ENCODE measurements around the gene NUDT16L1.
A peak's percentile ranks its signal among the peaks of the same experiment; 100 is the strongest.
"Not testable (repeated sequence)": the region's sequence is repeated elsewhere in the genome, so short reads cannot be mapped to it uniquely, and the experiment has no call there.

The NUDT16L1 gene

GRCh38 chr16:4693296-4693955, at the start of gene NUDT16L1:
Gene NUDT16L1 (plus strand): TSS chr16:4693562. CDS start chr16:4693727, 165 bp downstream.
- DNase-seq, result peak; percentile 95

- no peak for DNase-seq
These were observed 46.4 kb upstream of the NUDT16L1 start for GRCh38 chr16:4646773-4647643.

DNA sequence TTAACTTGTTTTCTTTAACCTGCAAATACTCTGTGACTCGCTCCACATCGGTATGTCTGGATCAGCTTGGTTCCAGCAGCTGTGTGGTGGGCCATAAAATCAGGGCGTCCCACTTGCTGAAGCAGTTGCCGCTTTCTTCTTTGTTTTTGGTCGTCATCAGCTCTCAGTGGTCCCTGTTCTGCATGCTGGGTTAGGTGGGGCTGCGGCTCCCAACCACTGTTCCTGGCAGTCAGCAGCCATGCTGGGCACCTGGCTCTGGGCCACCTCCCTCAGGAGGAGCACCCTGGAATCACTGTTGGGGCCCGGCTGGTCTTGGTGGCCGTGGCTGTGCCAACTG, 45.8 kb upstream of the NUDT16L1 start:
- DNase-seq, result no peak

GRCh38 chr16:4648917-4649316, 44.4 kb upstream of the NUDT16L1 start:
- DNase-seq, result no peak

GRCh38 chr16:4649744-4650442, 43.5 kb upstream of the NUDT16L1 start:
- no peak for DNase-seq

- not testable (repeated sequence) for DNase-seq
These were observed 42.8 kb upstream of the NUDT16L1 start for GRCh38 chr16:4650443-4651074.

- DNase-seq, result no peak
These were observed 41.5 kb upstream of the NUDT16L1 start for GRCh38 chr16:4651827-4652226.

DNA sequence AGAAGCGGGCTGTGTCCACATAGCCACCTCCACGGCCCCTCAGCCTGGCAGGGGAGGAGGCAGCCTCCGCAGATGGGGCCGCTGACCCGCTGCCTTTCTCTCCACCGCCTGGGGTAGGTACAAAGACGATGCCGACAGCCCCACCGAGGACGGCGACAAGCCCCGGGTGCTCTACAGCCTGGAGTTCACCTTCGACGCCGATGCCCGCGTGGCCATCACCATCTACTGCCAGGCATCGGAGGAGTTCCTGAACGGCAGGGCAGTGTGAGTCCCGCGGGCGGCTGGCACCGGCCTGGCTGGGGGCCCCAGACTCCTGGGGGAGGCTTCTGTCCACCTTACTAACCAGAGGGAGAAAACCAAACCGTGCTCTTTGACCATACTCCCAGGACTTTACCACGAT, 40.8 kb upstream of the NUDT16L1 start:
- DNase-seq, result no peak

- no peak for DNase-seq
These were observed 39.1 kb upstream of the NUDT16L1 start for GRCh38 chr16:4654011-4654963.

- no peak for DNase-seq
These were observed 38.3 kb upstream of the NUDT16L1 start for GRCh38 chr16:4654964-4655590.

- no peak for DNase-seq
These were observed 37.6 kb upstream of the NUDT16L1 start for GRCh38 chr16:4655801-4656200.

GRCh38 chr16:4656221-4656620, 37.1 kb upstream of the NUDT16L1 start:
- no peak for DNase-seq

DNA sequence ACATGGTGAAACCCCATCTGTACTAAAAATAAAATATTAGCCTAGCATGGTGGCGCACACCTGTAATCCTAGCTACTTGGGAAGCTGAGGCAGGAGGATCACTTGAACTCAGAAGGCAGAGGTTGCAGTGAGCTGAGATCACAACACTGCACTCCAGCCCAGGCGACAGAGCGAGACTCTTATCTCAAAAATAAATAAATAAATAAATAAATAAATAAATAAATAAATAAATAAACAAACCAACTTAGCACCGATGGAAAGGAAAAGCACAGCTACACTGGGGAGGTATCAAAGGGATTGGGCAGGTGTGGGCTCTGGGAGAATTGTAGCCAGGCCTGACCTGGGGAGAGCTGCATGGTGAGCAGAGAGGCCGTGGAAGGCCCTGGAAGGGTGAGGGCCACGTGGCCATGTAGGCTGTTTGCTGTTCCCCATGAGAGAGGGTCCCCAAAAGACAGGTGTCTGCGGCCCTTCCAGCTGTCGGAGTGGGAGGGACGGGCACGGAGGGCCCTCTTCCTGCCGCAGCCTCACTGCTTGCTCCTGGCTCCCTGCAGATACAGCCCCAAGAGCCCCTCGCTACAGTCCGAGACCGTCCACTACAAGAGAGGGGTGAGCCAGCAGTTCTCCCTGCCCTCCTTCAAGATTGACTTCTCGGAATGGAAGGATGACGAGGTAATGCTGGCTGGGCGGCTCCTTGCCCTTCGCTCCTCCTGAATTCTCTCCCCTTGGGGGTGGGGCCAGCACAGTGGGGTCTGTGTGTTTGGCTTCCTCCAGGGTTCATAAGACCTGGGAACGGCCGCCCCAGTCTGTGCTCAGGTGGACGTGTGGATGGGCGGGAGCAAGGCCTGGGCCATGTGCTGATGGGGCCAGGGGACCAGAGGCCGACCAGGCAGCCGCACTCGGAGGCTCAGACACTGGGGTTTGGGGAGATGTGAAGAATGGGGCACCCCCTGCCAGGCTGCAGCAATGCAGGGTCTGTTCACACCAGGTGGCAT, 36.4 kb upstream of the NUDT16L1 start:
- DNase-seq, result no peak

GRCh38 chr16:4659363-4660353, 33.7 kb upstream of the NUDT16L1 start:
- no peak for DNase-seq

GRCh38 chr16:4660454-4661007, 32.8 kb upstream of the NUDT16L1 start:
- peak; percentile 28 for DNase-seq

- DNase-seq, result peak; percentile 37
These were observed 31.7 kb upstream of the NUDT16L1 start for GRCh38 chr16:4661661-4662060.

GRCh38 chr16:4663465-4663776, 29.9 kb upstream of the NUDT16L1 start:
- DNase-seq, result no peak

- peak; percentile 54 for DNase-seq
These were observed 29.4 kb upstream of the NUDT16L1 start for GRCh38 chr16:4663777-4664465.

Data from midbrain (tissue), 1 donor.